GM10266 (cell line): ENCODE measurements around the gene EML5.

Experiments used
- DNase-seq: peaks from one replicate; pipeline ENCODE4 v3.0.0; 2012; ENCODE audit errors: extremely low spot score
- CTCF ChIP-seq: IDR thresholded peaks from 2 replicates; pipeline ENCODE4 v1.5.1; 2012; ENCODE audit warnings: mild to moderate bottlenecking, low read depth; ENCODE audit not compliant: control insufficient read depth, insufficient read depth; ENCODE audit errors: missing control alignments

The EML5 gene

GRCh38 chr14:88750945-88751344 lies 41.8 kb downstream of the EML5 start:
- DNase-seq, result no peak
- TF ChIP-seq CTCF, result no peak

- TF ChIP-seq CTCF, result no peak
- DNase-seq, result no peak
Measured at GRCh38 chr14:88750413-88750812, 42.3 kb downstream of the EML5 start.

- TF ChIP-seq CTCF, result no peak
- no peak for DNase-seq
Measured at GRCh38 chr14:88749139-88749538, 43.6 kb downstream of the EML5 start.

- no peak for TF ChIP-seq CTCF
- no peak for DNase-seq
Measured at GRCh38 chr14:88748288-88748687, 44.5 kb downstream of the EML5 start.

GRCh38 chr14:88746052-88746451 lies 46.7 kb downstream of the EML5 start:
- TF ChIP-seq CTCF, result no peak
- no peak for DNase-seq

- TF ChIP-seq CTCF, result no peak
- no peak for DNase-seq
Measured at GRCh38 chr14:88737245-88737644, 55.5 kb downstream of the EML5 start.

GRCh38 chr14:88733121-88733520 lies 59.6 kb downstream of the EML5 start:
- no peak for DNase-seq
- no peak for TF ChIP-seq CTCF
